SK-N-SH (cell line): ENCODE data around the gene STIM1.

Source experiments
- CTCF ChIP-seq: fragments of 200-600 bp; sonication (generic); IDR thresholded peaks from 2 replicates; pipeline ENCODE4 v1.6.1; 2017; ENCODE audit warnings: antibody characterized with exemption, mild to moderate bottlenecking, moderate library complexity
- JUND ChIP-seq: IDR thresholded peaks from 2 replicates; pipeline ENCODE4 v1.4.0; 2012
- MAX ChIP-seq: IDR thresholded peaks from 2 replicates; pipeline ENCODE4 v1.4.0; 2012; ENCODE audit warnings: low read depth
- MXI1 ChIP-seq: IDR thresholded peaks from 2 replicates; pipeline ENCODE4 v1.6.1; 2012; ENCODE audit warnings: mild to moderate bottlenecking, low read depth, low read length, improper control_type of control experiment
- POLR2AphosphoS5 ChIP-seq: IDR thresholded peaks from 2 replicates; pipeline ENCODE4 v1.6.1; 2012; ENCODE audit warnings: low read depth, low read length
- RCOR1 ChIP-seq: fragments of 150-350 bp; IDR thresholded peaks from 2 replicates; pipeline ENCODE4 v1.6.1; 2017; ENCODE audit warnings: antibody characterized with exemption, low read length
- REST ChIP-seq: IDR thresholded peaks from 2 replicates; pipeline ENCODE4 v1.6.1; 2012; ENCODE audit warnings: mild to moderate bottlenecking, low read depth, low read length, moderate library complexity
- SMC3 ChIP-seq: IDR thresholded peaks from 2 replicates; pipeline ENCODE4 v1.6.1; 2012; ENCODE audit warnings: low read depth, low read length, improper control_type of control experiment
- USF2 ChIP-seq: fragments of 150-350 bp; IDR thresholded peaks from 2 replicates; pipeline ENCODE4 v1.6.1; 2017; ENCODE audit warnings: antibody characterized with exemption, low read length, low read depth, borderline replicate concordance

- no peak for TF ChIP-seq SMC3
- no peak for TF ChIP-seq USF2
- TF ChIP-seq REST = no peak
- no peak for TF ChIP-seq POLR2AphosphoS5
- TF ChIP-seq CTCF = no peak
- TF ChIP-seq JUND = no peak
- TF ChIP-seq RCOR1 = no peak
- TF ChIP-seq MAX = no peak
- TF ChIP-seq MXI1 = no peak
These were observed 81.1 kb downstream of the STIM1 start for GRCh38 chr11:3936517-3936916.
